ENCODE data around the gene KRTAP10-7.
"Not testable (repeated sequence)": the region's sequence is repeated elsewhere in the genome, so short reads cannot be mapped to it uniquely, and the experiment has no call there.

Gene KRTAP10-7

DNA sequence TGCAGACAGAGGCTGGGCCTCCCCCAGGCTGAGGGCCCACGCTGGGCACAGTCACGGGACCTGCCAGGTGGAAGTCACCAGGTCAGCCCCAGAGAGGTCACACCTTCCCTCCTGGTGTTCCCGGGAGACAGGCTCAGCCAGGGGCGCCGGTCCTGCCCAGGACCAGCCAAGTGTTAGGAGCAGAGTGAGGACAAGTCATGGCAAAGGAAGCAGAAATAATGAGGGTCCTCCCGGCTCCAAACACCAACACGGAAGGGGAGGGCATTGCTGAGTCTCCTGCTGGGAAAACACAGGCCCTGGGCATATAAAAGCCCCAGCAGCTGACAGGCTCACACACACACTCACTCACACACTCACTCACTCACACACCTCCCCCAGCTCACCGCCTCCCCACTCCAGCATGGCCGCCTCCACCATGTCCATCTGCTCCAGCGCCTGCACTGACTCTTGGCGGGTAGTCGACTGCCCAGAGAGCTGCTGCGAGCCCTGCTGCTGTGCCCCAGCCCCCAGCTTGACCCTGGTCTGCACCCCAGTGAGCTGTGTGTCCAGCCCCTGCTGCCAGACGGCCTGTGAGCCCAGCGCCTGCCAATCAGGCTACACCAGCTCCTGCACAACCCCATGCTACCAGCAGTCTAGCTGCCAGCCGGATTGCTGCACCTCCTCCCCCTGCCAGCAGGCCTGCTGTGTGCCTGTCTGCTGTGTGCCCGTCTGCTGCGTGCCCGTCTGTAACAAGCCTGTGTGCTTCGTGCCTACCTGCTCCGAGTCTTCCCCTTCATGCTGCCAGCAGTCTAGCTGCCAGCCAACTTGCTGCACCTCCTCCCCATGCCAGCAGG is 36.8 kb downstream of the KRTAP10-7 start, which contains the start of gene KRTAP10-10:
TSS of gene KRTAP10-10 (plus strand) at position 339 of the 833 bp plus-strand sequence. CDS start at position 401, 62 bp downstream.
- no peak for DNase-seq

DNA sequence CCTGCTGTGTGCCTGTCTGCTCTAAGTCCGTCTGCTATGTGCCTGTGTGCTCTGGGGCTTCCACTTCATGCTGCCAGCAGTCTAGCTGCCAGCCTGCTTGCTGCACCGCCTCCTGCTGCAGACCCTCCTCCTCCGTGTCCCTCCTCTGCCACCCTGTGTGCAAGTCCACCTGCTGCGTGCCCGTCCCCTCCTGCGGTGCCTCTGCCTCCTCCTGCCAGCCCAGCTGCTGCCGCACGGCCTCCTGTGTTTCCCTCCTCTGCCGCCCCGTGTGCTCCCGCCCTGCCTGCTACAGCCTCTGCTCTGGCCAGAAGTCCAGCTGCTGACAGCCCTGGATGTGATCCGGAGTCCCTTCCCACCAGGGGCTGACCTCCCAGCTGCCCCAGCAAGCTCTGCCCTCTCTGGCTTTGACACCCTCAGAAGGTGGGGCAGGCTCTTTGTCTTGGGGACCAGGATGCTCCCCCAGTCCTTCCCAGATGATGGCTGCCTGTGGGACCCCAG is 37.5 kb downstream of the KRTAP10-7 start:
- DNase-seq = not testable (repeated sequence)

DNA sequence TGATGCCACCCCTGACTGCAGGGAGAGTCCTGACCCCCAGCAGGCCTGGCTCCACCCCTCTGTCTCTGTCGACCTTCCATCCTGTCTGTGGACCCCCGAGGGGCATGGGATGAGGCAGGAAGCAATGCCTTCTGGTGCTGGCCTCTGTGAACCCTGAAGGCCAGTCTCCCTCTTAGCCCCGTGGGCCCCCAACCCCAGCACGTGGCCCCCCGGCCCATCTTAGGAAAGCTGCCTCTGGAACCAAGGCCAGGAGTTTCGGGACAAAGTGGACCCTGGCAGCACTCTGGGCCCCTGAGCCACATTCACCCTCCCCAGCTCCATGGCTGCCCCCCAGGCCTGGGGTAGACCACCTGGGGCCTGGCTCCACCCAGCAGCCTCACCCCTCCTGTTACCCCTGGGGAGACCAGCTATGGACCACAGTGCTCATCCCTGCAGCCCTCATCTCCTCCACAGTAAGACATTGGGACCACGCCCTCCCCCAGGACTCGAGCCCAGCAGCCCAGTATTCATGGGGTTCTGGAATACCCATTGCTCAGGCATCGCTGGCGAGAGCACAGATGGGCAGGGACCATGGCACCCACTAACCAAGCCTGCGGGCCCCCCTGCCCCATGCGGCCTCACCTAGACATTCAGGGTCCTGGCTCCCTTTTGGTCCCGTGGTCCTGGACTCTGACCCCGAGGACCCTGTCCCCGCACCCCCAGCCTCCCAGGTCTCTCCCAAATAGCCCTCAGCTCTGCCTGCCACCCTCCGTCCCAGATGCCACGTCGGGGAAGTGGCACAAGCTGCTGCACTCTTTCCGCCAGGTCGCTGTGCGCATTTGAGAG is 38.3 kb downstream of the KRTAP10-7 start:
- DNase-seq = not testable (repeated sequence)

DNA sequence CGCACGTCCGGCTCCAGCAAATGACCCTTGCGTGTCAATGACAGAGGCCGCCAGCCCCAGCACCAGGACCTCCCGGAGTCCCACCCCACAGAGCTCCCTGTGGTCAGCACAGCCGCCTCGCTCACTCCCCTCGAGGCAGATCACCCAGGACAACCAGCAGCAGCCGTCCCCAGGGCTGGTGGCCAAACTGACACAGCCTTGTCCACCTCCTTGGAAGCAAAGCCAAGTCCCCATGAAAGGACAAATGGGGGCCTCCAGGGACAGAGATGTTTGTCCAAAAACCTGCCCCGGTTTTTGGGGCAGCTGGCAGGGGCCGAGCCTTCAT is 38.9 kb downstream of the KRTAP10-7 start:
- DNase-seq = no peak

- DNase-seq = no peak
Observed at GRCh38 chr21:44640761-44641160, 40.4 kb downstream of the KRTAP10-7 start.

DNA sequence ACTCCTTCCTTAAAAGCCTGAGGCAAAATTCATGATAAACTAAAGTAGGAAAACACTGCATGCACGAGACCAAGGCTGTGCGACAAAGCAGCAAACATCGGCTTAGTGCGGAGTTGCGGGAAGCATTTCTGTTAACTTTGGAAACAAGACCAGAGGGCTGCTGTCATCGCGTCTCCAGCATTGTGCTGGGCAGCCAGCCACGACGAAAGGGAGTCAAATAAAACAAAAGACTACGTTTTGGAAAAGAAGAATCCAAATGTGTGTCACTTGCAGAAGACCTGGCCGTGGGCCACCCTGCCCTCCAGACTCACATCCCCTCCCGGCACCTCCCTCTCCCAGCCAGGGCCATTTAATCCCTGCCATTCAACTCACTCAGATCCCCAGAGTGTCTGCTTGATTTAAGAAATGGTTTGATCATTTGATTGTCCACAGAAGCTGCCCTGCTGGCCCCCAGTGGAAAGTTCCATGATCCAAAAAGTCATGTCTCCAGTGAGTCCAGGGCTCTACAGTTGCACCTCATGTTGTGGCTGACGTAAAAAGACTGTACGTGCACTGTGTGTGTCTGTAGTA is 43.4 kb downstream of the KRTAP10-7 start:
- no peak for DNase-seq

DNA sequence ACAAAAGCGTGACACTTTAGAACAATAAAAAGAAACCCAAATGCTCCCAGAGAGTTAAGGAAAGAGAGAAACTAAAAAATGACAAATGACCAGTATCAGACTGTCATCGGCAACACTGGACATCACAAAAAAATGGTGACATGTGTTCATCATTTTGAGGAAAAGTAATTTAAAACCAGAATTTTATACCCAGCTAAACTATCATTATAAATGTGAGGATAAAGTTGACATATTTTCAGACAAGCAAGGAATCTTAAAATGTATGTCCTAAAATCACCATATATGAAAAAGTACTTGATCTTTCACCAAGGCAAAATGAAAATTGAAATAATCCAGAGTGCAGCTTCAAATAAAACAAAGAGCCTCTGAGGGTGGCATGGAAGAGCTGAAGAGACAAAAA is 44.5 kb downstream of the KRTAP10-7 start:
- DNase-seq = no peak

DNA sequence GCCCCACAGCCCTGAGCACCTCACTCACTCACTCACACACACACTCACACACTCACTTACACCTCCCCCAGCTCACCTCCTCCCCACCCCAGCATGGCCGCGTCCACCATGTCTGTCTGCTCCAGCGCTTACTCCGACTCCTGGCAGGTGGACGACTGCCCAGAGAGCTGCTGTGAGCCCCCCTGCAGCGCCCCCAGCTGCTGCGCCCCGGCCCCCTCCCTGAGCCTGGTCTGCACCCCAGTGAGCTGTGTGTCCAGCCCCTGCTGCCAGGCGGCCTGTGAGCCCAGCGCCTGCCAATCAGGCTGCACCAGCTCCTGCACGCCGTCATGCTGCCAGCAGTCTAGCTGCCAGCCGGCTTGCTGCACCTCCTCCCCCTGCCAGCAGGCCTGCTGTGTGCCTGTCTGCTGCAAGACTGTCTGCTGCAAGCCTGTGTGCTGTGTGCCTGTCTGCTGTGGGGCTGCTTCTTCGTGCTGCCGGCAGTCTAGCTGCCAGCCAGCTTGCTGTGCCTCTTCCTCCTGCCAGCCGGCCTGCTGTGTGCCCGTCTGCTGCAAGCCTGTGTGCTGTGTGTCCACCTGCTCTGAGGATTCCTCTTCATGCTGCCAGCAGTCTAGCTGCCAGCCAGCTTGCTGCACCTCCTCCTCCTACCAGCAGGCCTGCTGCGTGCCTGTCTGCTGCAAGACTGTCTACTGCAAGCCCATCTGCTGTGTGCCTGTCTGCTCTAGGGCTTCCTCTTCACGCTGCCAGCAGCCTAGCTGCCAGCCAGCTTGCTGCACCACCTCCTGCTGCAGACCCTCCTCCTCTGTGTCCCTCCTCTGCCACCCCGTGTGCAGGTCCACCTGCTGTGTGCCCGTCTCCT is 46.2 kb downstream of the KRTAP10-7 start, which contains the start of gene KRTAP10-11:
TSS of gene KRTAP10-11 (plus strand) at position 49 of the 856 bp plus-strand sequence. CDS start at position 94, 45 bp downstream.
- not testable (repeated sequence) for DNase-seq

DNA sequence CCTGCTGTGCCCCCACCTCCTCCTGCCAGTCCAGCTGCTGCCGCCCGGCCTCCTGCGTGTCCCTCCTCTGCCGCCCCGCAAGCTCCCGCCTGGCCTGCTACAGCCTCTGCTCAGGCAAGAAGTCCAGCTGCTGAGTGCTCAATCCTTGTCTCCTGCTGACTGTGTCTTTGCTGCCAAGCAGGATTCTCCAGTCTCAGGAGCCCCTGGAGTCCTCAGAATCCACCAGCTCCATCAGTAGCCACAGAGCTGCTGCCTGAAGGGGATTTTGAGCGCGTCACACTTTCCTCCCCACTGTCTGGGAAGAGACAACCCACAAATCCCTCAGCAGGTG is 46.8 kb downstream of the KRTAP10-7 start:
- DNase-seq = no peak

GRCh38 chr21:44648557-44649311 is 48.3 kb downstream of the KRTAP10-7 start:
- no peak for DNase-seq

- DNase-seq = no peak
Observed at GRCh38 chr21:44649521-44650100, 49.2 kb downstream of the KRTAP10-7 start.

DNA sequence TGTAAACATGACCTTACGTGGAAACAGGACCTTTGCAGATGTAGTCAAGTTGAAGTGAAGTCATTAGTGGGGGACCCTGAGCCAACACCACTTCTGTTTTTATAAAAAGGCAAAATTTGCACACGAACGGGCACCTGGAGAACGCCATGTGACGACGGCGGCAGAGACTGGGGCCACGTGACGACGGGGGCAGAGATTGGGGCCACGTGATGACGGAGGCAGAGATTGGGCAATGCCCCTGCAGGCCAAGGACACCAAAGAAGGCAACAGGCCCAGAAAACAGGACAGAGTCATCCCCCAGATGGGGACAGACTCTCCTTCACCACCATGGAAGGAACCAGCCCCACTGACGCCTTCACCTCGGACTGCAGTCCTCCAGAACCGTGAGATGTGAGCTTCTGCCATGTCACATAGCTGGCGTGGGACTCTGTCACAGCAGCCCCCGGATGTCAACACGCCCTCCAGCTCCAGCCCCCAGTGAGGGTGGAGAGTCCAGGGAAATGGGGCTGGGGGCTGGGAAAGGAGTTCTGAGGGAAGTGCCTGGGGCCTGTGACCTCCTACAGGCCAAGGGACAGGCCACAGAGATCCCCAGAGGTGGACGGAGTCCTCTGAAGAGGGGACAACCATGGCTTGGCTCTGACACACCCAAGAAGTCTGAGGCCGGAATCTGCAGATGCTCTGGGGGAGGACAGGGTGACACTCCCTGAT is 50.0 kb downstream of the KRTAP10-7 start:
- DNase-seq = no peak

GRCh38 chr21:44650973-44651675 is 50.7 kb downstream of the KRTAP10-7 start:
- no peak for DNase-seq
